ENCODE measurements around the gene FAM83C.

The FAM83C gene

GRCh38 chr20:35297740-35298139 lies 5.5 kb upstream of the FAM83C start:
- DNase-seq (ENCODE audit: low read depth) = no peak
- H3K4me3 ChIP-seq (replicated peaks; ENCODE audit: low read depth, low read length) = no peak overlapping the region
- TF ChIP-seq CTCF (IDR thresholded peaks at IDR 0.05; ENCODE audit: low read length, missing control alignments) = no peak

- H3K4me3 ChIP-seq (replicated peaks; ENCODE audit: low read depth, low read length) = no peak overlapping the region
- TF ChIP-seq CTCF (IDR thresholded peaks at IDR 0.05; ENCODE audit: low read length, missing control alignments) = no peak
- no peak for DNase-seq (ENCODE audit: low read depth)
Observed at GRCh38 chr20:35297155-35297554, 4.9 kb upstream of the FAM83C start.

GRCh38 chr20:35296101-35296554 lies 3.9 kb upstream of the FAM83C start:
- H3K4me3 ChIP-seq (replicated peaks; ENCODE audit: low read depth, low read length) = no peak overlapping the region
- no peak for DNase-seq (ENCODE audit: low read depth)
- no peak for TF ChIP-seq CTCF (IDR thresholded peaks at IDR 0.05; ENCODE audit: low read length, missing control alignments)

- DNase-seq (ENCODE audit: low read depth) = no peak
- H3K4me3 ChIP-seq (replicated peaks; ENCODE audit: low read depth, low read length) = no peak overlapping the region
- TF ChIP-seq CTCF (IDR thresholded peaks at IDR 0.05; ENCODE audit: low read length, missing control alignments) = no peak
Observed at GRCh38 chr20:35295674-35296073, 3.4 kb upstream of the FAM83C start.

- no peak for DNase-seq (ENCODE audit: low read depth)
- H3K4me3 ChIP-seq (replicated peaks; ENCODE audit: low read depth, low read length) = no peak overlapping the region
- TF ChIP-seq CTCF (IDR thresholded peaks at IDR 0.05; ENCODE audit: low read length, missing control alignments) = no peak
Observed at GRCh38 chr20:35295058-35295457, 2.8 kb upstream of the FAM83C start.

GRCh38 chr20:35294293-35294685 lies 2.1 kb upstream of the FAM83C start:
- no peak for TF ChIP-seq CTCF (IDR thresholded peaks at IDR 0.05; ENCODE audit: low read length, missing control alignments)
- DNase-seq (ENCODE audit: low read depth) = no peak
- H3K4me3 ChIP-seq (replicated peaks; ENCODE audit: low read depth, low read length) = no peak overlapping the region

Measured in fibroblast of pulmonary artery (primary cell).